Upper lobe of right lung (tissue), 1 donor: ENCODE data around the gene ADAMTSL1. TPM values are rescaled to one million over a fixed set of nuclear protein-coding genes. Genes with fewer than 3 reads are reported as not detected.

Experiments
- ATAC-seq: fragments of 200-7000 bp; cut with Tn5 transposase; one replicate; pipeline ENCODE4 v1.9.1; 2020; ENCODE audit warnings: mild to moderate bottlenecking, moderate library complexity
- DNase-seq: peaks from one replicate; pipeline ENCODE4 v3.0.0-alpha.2; 2020
- H3K27ac ChIP-seq: fragments of 200-600 bp; one replicate; pipeline ENCODE4 v1.8.0; 2022
- H3K27me3 ChIP-seq: fragments of 200-600 bp; one replicate; pipeline ENCODE4 v1.8.0; 2022; ENCODE audit warnings: mild to moderate bottlenecking
- H3K36me3 ChIP-seq: fragments of 200-600 bp; one replicate; pipeline ENCODE4 v1.8.0; 2022
- H3K4me1 ChIP-seq: fragments of 200-600 bp; one replicate; pipeline ENCODE4 v1.8.0; 2022
- H3K4me3 ChIP-seq: fragments of 200-600 bp; one replicate; pipeline ENCODE4 v1.8.0; 2022; ENCODE audit warnings: mild to moderate bottlenecking
- H3K9me3 ChIP-seq: fragments of 200-600 bp; one replicate; pipeline ENCODE4 v1.8.0; 2022
- intact Hi-C: fragments of 100-400 bp; cut with DNase I; formaldehyde crosslinking; loops from one replicate; pipeline ENCODE4 v1.11.0; 2022
- total RNA-seq: library from RNA; stranded (reverse); fragmentation: NEBNext Ultra II Directional; extraction: Animal tissue kit (Norgen Biotek cat#: 25700); gene quantifications from one replicate; pipeline ENCODE4 v1.2.1, GENCODE V29; 2021
- TF ChIP-seq, protein P1 (sequence below): fragments of 200-600 bp; IDR thresholded peaks from one replicate; pipeline ENCODE4 v1.8.0; 2022; ENCODE audit warnings: antibody characterized with exemption
- donor health status: DM: no; HTN: yes; CAD: no; lungs with severe emphysema.

The ADAMTSL1 gene
- total RNA-seq, 1 donor from 2014 or later: 7.3 TPM

DNA sequence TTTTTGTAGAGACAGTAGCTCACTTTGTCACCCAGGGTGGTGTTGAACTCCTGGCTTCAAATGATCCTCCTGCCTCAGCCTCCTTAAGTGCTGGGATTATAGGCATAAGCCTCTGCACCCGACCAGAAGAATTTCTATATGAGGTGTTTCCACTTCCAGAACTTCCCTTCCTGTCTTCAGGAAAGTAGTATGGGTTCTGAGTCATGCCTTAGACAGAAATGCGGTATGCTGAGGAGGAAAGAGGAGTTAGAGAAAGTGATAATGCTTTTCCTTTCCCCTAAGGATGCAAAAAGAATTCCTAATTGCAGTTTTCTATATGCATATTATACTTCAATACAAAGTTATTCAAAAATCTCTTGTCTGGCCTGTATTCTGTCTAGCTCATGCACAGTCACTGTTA lies 16.4 kb upstream of the ADAMTSL1 start:
- H3K27ac ChIP-seq: no peak overlapping the region
- intact Hi-C loops: no loop called here
- no peak overlapping the region for H3K4me3 ChIP-seq
- H3K36me3 ChIP-seq: no peaks in the 10 kb centered on the region
- no peak for DNase-seq
- no peaks in the 10 kb centered on the region for H3K27me3 ChIP-seq
- H3K9me3 ChIP-seq: no peaks in the 10 kb centered on the region
- TF ChIP-seq, protein P1, sequence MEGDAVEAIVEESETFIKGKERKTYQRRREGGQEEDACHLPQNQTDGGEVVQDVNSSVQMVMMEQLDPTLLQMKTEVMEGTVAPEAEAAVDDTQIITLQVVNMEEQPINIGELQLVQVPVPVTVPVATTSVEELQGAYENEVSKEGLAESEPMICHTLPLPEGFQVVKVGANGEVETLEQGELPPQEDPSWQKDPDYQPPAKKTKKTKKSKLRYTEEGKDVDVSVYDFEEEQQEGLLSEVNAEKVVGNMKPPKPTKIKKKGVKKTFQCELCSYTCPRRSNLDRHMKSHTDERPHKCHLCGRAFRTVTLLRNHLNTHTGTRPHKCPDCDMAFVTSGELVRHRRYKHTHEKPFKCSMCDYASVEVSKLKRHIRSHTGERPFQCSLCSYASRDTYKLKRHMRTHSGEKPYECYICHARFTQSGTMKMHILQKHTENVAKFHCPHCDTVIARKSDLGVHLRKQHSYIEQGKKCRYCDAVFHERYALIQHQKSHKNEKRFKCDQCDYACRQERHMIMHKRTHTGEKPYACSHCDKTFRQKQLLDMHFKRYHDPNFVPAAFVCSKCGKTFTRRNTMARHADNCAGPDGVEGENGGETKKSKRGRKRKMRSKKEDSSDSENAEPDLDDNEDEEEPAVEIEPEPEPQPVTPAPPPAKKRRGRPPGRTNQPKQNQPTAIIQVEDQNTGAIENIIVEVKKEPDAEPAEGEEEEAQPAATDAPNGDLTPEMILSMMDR: no peak
- no peaks in the 10 kb centered on the region for H3K4me1 ChIP-seq
- no peak for ATAC-seq

DNA sequence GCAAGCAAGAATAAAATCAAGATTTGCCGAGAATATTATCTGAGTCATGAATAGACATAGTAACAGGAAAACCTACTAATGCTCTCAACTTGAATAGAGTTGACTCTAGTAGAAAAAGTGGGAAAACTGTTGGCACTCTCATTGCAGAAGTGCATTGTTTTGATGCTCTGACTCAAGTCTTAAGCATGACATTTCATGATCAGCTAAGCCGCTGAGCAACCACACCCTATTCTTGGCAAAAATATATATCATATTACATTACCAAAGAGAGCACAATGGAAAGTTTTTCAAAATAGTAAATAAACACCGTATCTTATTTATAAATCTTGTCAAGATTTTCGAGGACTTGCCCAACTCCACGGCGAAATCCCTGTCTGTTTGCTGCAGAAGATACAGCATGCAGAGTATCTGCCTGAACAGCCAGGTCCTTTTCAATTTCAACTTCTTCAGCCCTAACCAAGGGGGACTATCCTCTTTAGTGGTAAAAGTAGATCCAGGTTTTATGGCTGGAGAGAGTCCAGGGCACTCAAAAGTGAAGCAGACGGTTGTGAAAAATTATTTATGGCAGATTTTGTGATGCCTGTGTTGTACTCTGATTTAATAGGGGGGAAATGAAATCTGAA lies 13.9 kb upstream of the ADAMTSL1 start:
- no peak for ATAC-seq
- Histone ChIP-seq H3K36me3 (no peaks in the 10 kb centered on the region), H3K27ac (no peak overlapping the region), H3K27me3 (no peaks in the 10 kb centered on the region), H3K9me3 (no peaks in the 10 kb centered on the region), H3K4me3 (no peak overlapping the region), H3K4me1 (no peaks in the 10 kb centered on the region)
- DNase-seq: no peak
- TF ChIP-seq, protein P1: no peak
- intact Hi-C loops: no loop called here

DNA sequence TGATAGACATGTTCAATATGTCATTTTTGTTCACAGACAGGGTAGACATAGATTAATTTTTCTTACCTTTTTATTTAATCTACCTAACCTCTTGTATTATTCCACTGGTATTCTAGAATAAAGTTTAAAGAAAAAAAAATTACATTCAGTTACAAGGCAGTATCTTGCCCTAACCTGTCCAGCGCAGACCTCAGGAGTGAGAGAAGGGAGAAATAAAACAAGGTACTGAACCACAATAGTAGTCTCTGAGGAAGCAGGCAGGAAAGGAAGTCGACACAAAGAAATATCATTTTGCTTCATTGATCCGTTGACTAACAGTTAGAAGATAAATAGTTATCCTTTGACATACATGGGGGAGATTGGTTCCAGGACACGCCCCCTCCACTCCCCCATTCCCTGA lies 12.5 kb upstream of the ADAMTSL1 start:
- ATAC-seq: no peak

DNA sequence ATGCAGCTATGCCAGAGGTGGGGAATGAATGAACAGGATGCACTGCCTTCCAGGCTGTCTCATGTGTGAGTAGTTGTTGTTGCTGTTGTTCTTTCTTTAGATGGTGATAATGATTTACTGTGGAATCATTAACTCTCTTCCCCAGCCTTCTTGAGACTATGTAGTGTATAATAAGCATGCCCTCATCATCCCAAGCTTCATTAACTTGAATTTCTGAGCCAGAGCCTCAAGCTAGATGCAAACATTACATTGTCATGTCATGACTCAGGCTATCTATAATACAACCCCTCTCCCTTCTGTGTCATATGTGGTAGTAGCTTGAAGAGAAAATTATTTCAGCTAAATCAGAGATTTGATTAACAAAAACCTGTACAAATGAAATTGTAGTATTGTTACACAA lies 10.0 kb upstream of the ADAMTSL1 start:
- ATAC-seq: no peak
- intact Hi-C loops: no loop called here
- Histone ChIP-seq H3K4me1 (no peaks in the 10 kb centered on the region), H3K9me3 (no peaks in the 10 kb centered on the region), H3K4me3 (no peak overlapping the region), H3K27me3 (peaks cover 3% of the 10 kb centered on the region), H3K36me3 (no peaks in the 10 kb centered on the region), H3K27ac (no peak overlapping the region)
- TF ChIP-seq, protein P1: no peak
- no peak for DNase-seq

More for the DNA sequence above, 12.5 kb upstream of the ADAMTSL1 start:
- Histone ChIP-seq H3K4me1 (no peaks in the 10 kb centered on the region), H3K9me3 (no peaks in the 10 kb centered on the region), H3K4me3 (no peak overlapping the region), H3K27ac (no peak overlapping the region), H3K27me3 (peaks cover 3% of the 10 kb centered on the region), H3K36me3 (no peaks in the 10 kb centered on the region)
- intact Hi-C loops: no loop called here
- TF ChIP-seq, protein P1: no peak
- no peak for DNase-seq

DNA sequence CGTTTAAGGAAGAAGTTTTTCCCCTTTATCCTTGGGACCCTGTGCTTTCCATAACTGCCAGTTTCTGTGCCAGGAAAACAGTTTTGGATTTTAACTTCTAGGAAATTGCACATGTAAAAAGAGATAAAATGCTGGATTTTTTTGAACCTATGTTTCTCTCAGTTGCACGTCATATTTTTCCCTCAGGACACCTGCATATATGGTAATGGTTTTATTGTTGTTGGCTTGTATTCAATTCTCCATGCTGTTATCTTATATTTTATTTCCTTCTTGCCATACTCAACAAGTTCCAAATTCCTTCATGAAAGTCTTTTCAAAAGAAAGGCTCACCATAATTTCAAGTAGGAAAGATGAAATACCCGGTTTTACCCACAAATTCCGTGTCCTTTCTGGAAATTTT lies 7.9 kb upstream of the ADAMTSL1 start:
- DNase-seq (no peak), ATAC-seq (no peak)
- Histone ChIP-seq H3K4me3 (no peak overlapping the region), H3K36me3 (no peaks in the 10 kb centered on the region), H3K27me3 (peaks cover 3% of the 10 kb centered on the region), H3K27ac (no peak overlapping the region), H3K4me1 (no peaks in the 10 kb centered on the region), H3K9me3 (no peaks in the 10 kb centered on the region)
- intact Hi-C loops: no loop called here
- TF ChIP-seq, protein P1: no peak

DNA sequence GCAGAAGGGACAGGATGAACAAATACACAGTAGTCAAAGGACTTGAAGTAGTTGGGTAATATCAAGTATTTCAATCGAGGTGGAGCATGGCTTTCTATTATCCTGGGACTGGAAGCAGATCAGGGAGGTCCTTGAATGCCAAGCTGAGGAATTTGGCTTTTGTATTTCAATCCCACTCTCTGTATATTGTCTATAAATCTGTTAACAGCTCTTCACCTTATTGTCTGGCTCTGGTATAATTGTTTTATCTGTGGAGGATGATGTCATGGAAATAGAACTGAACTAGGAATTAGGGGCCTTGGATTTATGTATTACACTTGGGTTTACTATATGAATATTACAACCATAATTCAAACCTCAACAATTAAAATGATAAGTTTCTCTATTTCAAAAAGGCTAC lies 6.3 kb upstream of the ADAMTSL1 start:
- Histone ChIP-seq H3K9me3 (no peaks in the 10 kb centered on the region), H3K4me1 (no peaks in the 10 kb centered on the region), H3K4me3 (no peak overlapping the region), H3K36me3 (no peaks in the 10 kb centered on the region), H3K27ac (no peak overlapping the region), H3K27me3 (peaks cover 3% of the 10 kb centered on the region)
- TF ChIP-seq, protein P1: no peak
- intact Hi-C loops: no loop called here
- DNase-seq: no peak
- ATAC-seq: no peak
